ENCODE data around the gene CHD1.

GRCh38 chr5:98929710-98930298 lies 997 bp upstream of the CHD1 start:
- TF ChIP-seq EZH2 (IDR thresholded peaks at IDR 0.05) (no peak), POLR2AphosphoS5 (IDR thresholded peaks at IDR 0.05; ENCODE audit: borderline replicate concordance, low read depth, low read length) (no peak)

Measured in SK-N-MC (cell line).